ENCODE data around the gene SPESP1. TPM values are rescaled to one million over a fixed set of nuclear protein-coding genes. Genes with fewer than 3 reads are reported as not detected.
"Not testable (repeated sequence)": the region's sequence is repeated elsewhere in the genome, so short reads cannot be mapped to it uniquely, and the experiment has no call there.

Gene SPESP1
- total and polyA plus RNA-seq, 7 experiments from 2014 or later: 0.25 to 1.3 (median 0.63) TPM; not detected in 1

- Mint-ChIP-seq H3K27me3 (peaks cover 31 to 69% (median 53%) of the 10 kb centered on the region in 5 donors), H3K27ac (no peak overlapping the region), H3K4me1 (no peaks in the 10 kb centered on the region), H3K9me3 (peaks cover 0 to 27% (median 5%) of the 10 kb centered on the region in 11 donors), H3K36me3 (no peaks in the 10 kb centered on the region), H3K4me3 (no peak overlapping the region)
- ATAC-seq (no peak), DNase-seq (no peak)
- Histone ChIP-seq H3K36me3 (ENCODE audit: control insufficient read depth in 2 of 3, insufficient read depth in 3 of 3, low read length in 3 of 3) (no peaks in the 10 kb centered on the region), H3K27ac (ENCODE audit: low read depth, low read length) (no peak overlapping the region), H3K27me3 (ENCODE audit: control insufficient read depth in 2 of 2, insufficient read depth in 2 of 2, low read length in 2 of 2) (no peaks in the 10 kb centered on the region), H3K4me1 (ENCODE audit: control insufficient read depth in 2 of 2, insufficient read depth in 2 of 2, low read length in 2 of 2) (no peaks in the 10 kb centered on the region), H3K9me3 (ENCODE audit: control insufficient read depth in 2 of 3, low read length in 3 of 3) (no peaks in the 10 kb centered on the region), H3K4me3 (ENCODE audit: low read length) (no peak overlapping the region)
- intact Hi-C loops (cut with micrococcal nuclease): no loop called here
- ChIA-PET POLR2A (no interaction called here), CTCF (no interaction called here)
Measured at GRCh38 chr15:68957696-68958095, 27.4 kb downstream of the SPESP1 start.

- no peaks in the 10 kb centered on the region for H3K4me1 Mint-ChIP-seq
- Histone ChIP-seq H3K27ac (ENCODE audit: low read depth, low read length) (no peak overlapping the region), H3K27me3 (ENCODE audit: control insufficient read depth in 2 of 2, insufficient read depth in 2 of 2, low read length in 2 of 2) (no peaks in the 10 kb centered on the region), H3K36me3 (ENCODE audit: control insufficient read depth in 2 of 3, insufficient read depth in 3 of 3, low read length in 3 of 3) (no peaks in the 10 kb centered on the region), H3K4me3 (ENCODE audit: low read length) (no peak overlapping the region), H3K4me1 (ENCODE audit: control insufficient read depth in 2 of 2, insufficient read depth in 2 of 2, low read length in 2 of 2) (no peaks in the 10 kb centered on the region), H3K9me3 (ENCODE audit: control insufficient read depth in 2 of 3, low read length in 3 of 3) (no peaks in the 10 kb centered on the region)
- no peaks in the 10 kb centered on the region for H3K36me3 Mint-ChIP-seq
- ChIA-PET POLR2A (no interaction called here), CTCF (interaction anchor here (0.7 kb wide), 1 partner anchor 9 kb away, joined by 3 read pairs; no protein-coding TSS in a partner anchor)
- H3K9me3 Mint-ChIP-seq: peaks cover 0 to 33% (median 8%) of the 10 kb centered on the region in 11 donors
- peaks cover 28 to 74% (median 58%) of the 10 kb centered on the region in 5 donors for H3K27me3 Mint-ChIP-seq
- ATAC-seq (no peak), DNase-seq (no peak)
- intact Hi-C loops (cut with micrococcal nuclease): no loop called here
- no peak overlapping the region for H3K27ac Mint-ChIP-seq
- no peak overlapping the region for H3K4me3 Mint-ChIP-seq
Measured at GRCh38 chr15:68958597-68958996, 28.3 kb downstream of the SPESP1 start.

- no peaks in the 10 kb centered on the region for H3K9me3 ChIP-seq (ENCODE audit: control insufficient read depth in 2 of 3, low read length in 3 of 3)
- no peak overlapping the region for H3K4me3 ChIP-seq (ENCODE audit: low read length)
- H3K4me3 Mint-ChIP-seq: no peak overlapping the region
- H3K36me3 ChIP-seq (ENCODE audit: control insufficient read depth in 2 of 3, insufficient read depth in 3 of 3, low read length in 3 of 3): no peaks in the 10 kb centered on the region
- no peaks in the 10 kb centered on the region for H3K4me1 ChIP-seq (ENCODE audit: control insufficient read depth in 2 of 2, insufficient read depth in 2 of 2, low read length in 2 of 2)
- peaks cover 19 to 74% (median 40%) of the 10 kb centered on the region in 5 donors for H3K27me3 Mint-ChIP-seq
- no peak overlapping the region for H3K27ac Mint-ChIP-seq
- peaks cover 0 to 11% (median 0%) of the 10 kb centered on the region in 5 donors for H3K36me3 Mint-ChIP-seq
- DNase-seq (no peak), ATAC-seq (no peak)
- intact Hi-C loops (cut with micrococcal nuclease): no loop called here
- POLR2A ChIA-PET: no interaction called here
- peaks cover 0 to 35% (median 13%) of the 10 kb centered on the region in 11 donors for H3K9me3 Mint-ChIP-seq
- H3K27ac ChIP-seq (ENCODE audit: low read depth, low read length): no peak overlapping the region
- H3K4me1 Mint-ChIP-seq: no peaks in the 10 kb centered on the region
- no peaks in the 10 kb centered on the region for H3K27me3 ChIP-seq (ENCODE audit: control insufficient read depth in 2 of 2, insufficient read depth in 2 of 2, low read length in 2 of 2)
- CTCF ChIA-PET: no interaction called here
Measured at GRCh38 chr15:68962465-68962864, 32.1 kb downstream of the SPESP1 start.

GRCh38 chr15:68963719-68964118, 33.4 kb downstream of the SPESP1 start:
- H3K4me3 ChIP-seq (ENCODE audit: low read length); H3K27ac ChIP-seq (ENCODE audit: low read depth, low read length); DNase-seq; H3K4me1 Mint-ChIP-seq; ATAC-seq; H3K4me3 Mint-ChIP-seq; H3K27me3 ChIP-seq (ENCODE audit: control insufficient read depth in 2 of 2, insufficient read depth in 2 of 2, low read length in 2 of 2); H3K9me3 ChIP-seq (ENCODE audit: control insufficient read depth in 2 of 3, low read length in 3 of 3); intact Hi-C loops (cut with micrococcal nuclease); H3K27ac Mint-ChIP-seq; POLR2A ChIA-PET; H3K4me1 ChIP-seq (ENCODE audit: control insufficient read depth in 2 of 2, insufficient read depth in 2 of 2, low read length in 2 of 2); H3K36me3 ChIP-seq (ENCODE audit: control insufficient read depth in 2 of 3, insufficient read depth in 3 of 3, low read length in 3 of 3); CTCF ChIA-PET: not testable (repeated sequence)
- peaks cover 0 to 39% (median 16%) of the 10 kb centered on the region in 11 donors for H3K9me3 Mint-ChIP-seq
- peaks cover 0 to 12% (median under 1%) of the 10 kb centered on the region in 5 donors for H3K36me3 Mint-ChIP-seq
- H3K27me3 Mint-ChIP-seq: peaks cover 22 to 70% (median 36%) of the 10 kb centered on the region in 5 donors

GRCh38 chr15:68966996-68967395, 36.7 kb downstream of the SPESP1 start:
- Mint-ChIP-seq H3K27me3 (peaks cover 31 to 57% (median 35%) of the 10 kb centered on the region in 5 donors), H3K36me3 (peaks cover 0 to 12% (median 6%) of the 10 kb centered on the region in 5 donors), H3K4me1 (no peaks in the 10 kb centered on the region), H3K27ac (no peak overlapping the region), H3K4me3 (no peak overlapping the region), H3K9me3 (peaks cover 7 to 49% (median 23%) of the 10 kb centered on the region in 11 donors)
- no peak overlapping the region for H3K4me3 ChIP-seq (ENCODE audit: low read length)
- POLR2A ChIA-PET: no interaction called here
- H3K36me3 ChIP-seq (ENCODE audit: control insufficient read depth in 2 of 3, insufficient read depth in 3 of 3, low read length in 3 of 3): no peaks in the 10 kb centered on the region
- ATAC-seq: no peak
- CTCF ChIA-PET: interaction anchor here (0.8 kb wide), 1 partner anchor 9 kb away, joined by 3 read pairs; no protein-coding TSS in a partner anchor
- no peak for DNase-seq
- no peaks in the 10 kb centered on the region for H3K4me1 ChIP-seq (ENCODE audit: control insufficient read depth in 2 of 2, insufficient read depth in 2 of 2, low read length in 2 of 2)
- H3K9me3 ChIP-seq (ENCODE audit: control insufficient read depth in 2 of 3, low read length in 3 of 3): no peaks in the 10 kb centered on the region
- no peak overlapping the region for H3K27ac ChIP-seq (ENCODE audit: low read depth, low read length)
- intact Hi-C loops (cut with micrococcal nuclease): no loop called here
- no peaks in the 10 kb centered on the region for H3K27me3 ChIP-seq (ENCODE audit: control insufficient read depth in 2 of 2, insufficient read depth in 2 of 2, low read length in 2 of 2)

GRCh38 chr15:68967948-68968347, 37.6 kb downstream of the SPESP1 start:
- no peaks in the 10 kb centered on the region for H3K36me3 ChIP-seq (ENCODE audit: control insufficient read depth in 2 of 3, insufficient read depth in 3 of 3, low read length in 3 of 3)
- no peak overlapping the region for H3K4me3 ChIP-seq (ENCODE audit: low read length)
- CTCF ChIA-PET: interaction anchor here (0.8 kb wide), 1 partner anchor 10 kb away, joined by 3 read pairs; no protein-coding TSS in a partner anchor
- no peaks in the 10 kb centered on the region for H3K4me1 ChIP-seq (ENCODE audit: control insufficient read depth in 2 of 2, insufficient read depth in 2 of 2, low read length in 2 of 2)
- Mint-ChIP-seq H3K36me3 (peaks cover 0 to 12% (median 6%) of the 10 kb centered on the region in 5 donors), H3K4me3 (no peak overlapping the region), H3K9me3 (peaks cover 7 to 49% (median 23%) of the 10 kb centered on the region in 11 donors), H3K27me3 (peaks cover 29 to 56% (median 42%) of the 10 kb centered on the region in 5 donors), H3K27ac (no peak overlapping the region), H3K4me1 (no peaks in the 10 kb centered on the region)
- H3K27ac ChIP-seq (ENCODE audit: low read depth, low read length): no peak overlapping the region
- ATAC-seq: no peak
- no peak for DNase-seq
- H3K9me3 ChIP-seq (ENCODE audit: control insufficient read depth in 2 of 3, low read length in 3 of 3): no peaks in the 10 kb centered on the region
- H3K27me3 ChIP-seq (ENCODE audit: control insufficient read depth in 2 of 2, insufficient read depth in 2 of 2, low read length in 2 of 2): no peaks in the 10 kb centered on the region
- POLR2A ChIA-PET: no interaction called here
- intact Hi-C loops (cut with micrococcal nuclease): no loop called here

- Histone ChIP-seq H3K4me1 (ENCODE audit: control insufficient read depth in 2 of 2, insufficient read depth in 2 of 2, low read length in 2 of 2) (no peaks in the 10 kb centered on the region), H3K4me3 (ENCODE audit: low read length) (no peak overlapping the region), H3K36me3 (ENCODE audit: control insufficient read depth in 2 of 3, insufficient read depth in 3 of 3, low read length in 3 of 3) (no peaks in the 10 kb centered on the region), H3K27me3 (ENCODE audit: control insufficient read depth in 2 of 2, insufficient read depth in 2 of 2, low read length in 2 of 2) (peaks cover 0 to 2% of the 10 kb centered on the region in 2 donors), H3K9me3 (ENCODE audit: control insufficient read depth in 2 of 3, low read length in 3 of 3) (no peaks in the 10 kb centered on the region), H3K27ac (ENCODE audit: low read depth, low read length) (no peak overlapping the region)
- ChIA-PET POLR2A (no interaction called here), CTCF (no interaction called here)
- H3K27me3 Mint-ChIP-seq: peaks cover 26 to 58% (median 41%) of the 10 kb centered on the region in 5 donors
- no peak overlapping the region for H3K27ac Mint-ChIP-seq
- no peaks in the 10 kb centered on the region for H3K4me1 Mint-ChIP-seq
- intact Hi-C loops (cut with micrococcal nuclease): no loop called here
- peaks cover 7 to 46% (median 21%) of the 10 kb centered on the region in 11 donors for H3K9me3 Mint-ChIP-seq
- no peak overlapping the region for H3K4me3 Mint-ChIP-seq
- ATAC-seq (no peak), DNase-seq (no peak)
- peaks cover 0 to 12% (median 6%) of the 10 kb centered on the region in 5 donors for H3K36me3 Mint-ChIP-seq
Measured at GRCh38 chr15:68969298-68969697, 39.0 kb downstream of the SPESP1 start.

All from naive thymus-derived CD4-positive, alpha-beta T cell (primary cell).